ACC112 (cell line): ENCODE results near the gene CENPX.

Experiments used
- H2AFZ ChIP-seq: fragments of 200-600 bp; sonication (generic); one replicate; pipeline ENCODE4 v1.6.0; 2017; ENCODE audit warnings: antibody characterized with exemption, low read length; ENCODE audit not compliant: unreplicated experiment
- H3K27ac ChIP-seq: fragments of 200-600 bp; sonication (generic); 2 replicates; pipeline ENCODE4 v1.5.1; 2014; ENCODE audit warnings: low read depth, mild to moderate bottlenecking, antibody characterized with exemption, low read length, moderate library complexity
- H3K27me3 ChIP-seq: fragments of 200-600 bp; sonication (generic); 2 replicates; pipeline ENCODE4 v1.6.1; 2014; ENCODE audit warnings: mild to moderate bottlenecking, antibody characterized with exemption, low read length, moderate library complexity, mixed read lengths; ENCODE audit not compliant: insufficient read depth
- H3K36me3 ChIP-seq: fragments of 200-600 bp; sonication (generic); 2 replicates; pipeline ENCODE4 v1.6.1; 2016; ENCODE audit warnings: mild to moderate bottlenecking, antibody characterized with exemption, low read length, moderate library complexity, mixed read lengths; ENCODE audit not compliant: insufficient read depth
- H3K4me1 ChIP-seq: fragments of 200-600 bp; sonication (generic); one replicate; pipeline ENCODE4 v1.6.1; 2016; ENCODE audit warnings: low read length, mixed read lengths; ENCODE audit not compliant: insufficient read depth, unreplicated experiment, control insufficient read depth
- H3K4me3 ChIP-seq: fragments of 200-600 bp; sonication (generic); 2 replicates; pipeline ENCODE4 v1.5.1; 2014; ENCODE audit warnings: mild to moderate bottlenecking, low read depth, low read length
- H3K79me2 ChIP-seq: fragments of 200-600 bp; sonication (generic); one replicate; pipeline ENCODE4 v1.6.0; 2016; ENCODE audit warnings: low read length; ENCODE audit not compliant: control insufficient read depth, unreplicated experiment, insufficient read depth

Gene CENPX

GRCh38 chr17:82015311-82015971 lies 7.2 kb downstream of the CENPX start:
- Histone ChIP-seq H3K27ac (no peak overlapping the region), H2AFZ (no peak overlapping the region), H3K36me3 (no peaks in the 10 kb centered on the region), H3K4me1 (no peaks in the 10 kb centered on the region), H3K79me2 (no peaks in the 10 kb centered on the region), H3K27me3 (no peaks in the 10 kb centered on the region), H3K4me3 (no peak overlapping the region)

GRCh38 chr17:82014971-82015310 lies 7.7 kb downstream of the CENPX start:
- no peaks in the 10 kb centered on the region for H3K4me1 ChIP-seq
- no peaks in the 10 kb centered on the region for H3K36me3 ChIP-seq
- H3K27ac ChIP-seq = no peak overlapping the region
- no peaks in the 10 kb centered on the region for H3K79me2 ChIP-seq
- no peak overlapping the region for H3K4me3 ChIP-seq
- no peak overlapping the region for H2AFZ ChIP-seq
- H3K27me3 ChIP-seq = no peaks in the 10 kb centered on the region

GRCh38 chr17:82014432-82014831 lies 8.2 kb downstream of the CENPX start:
- no peak overlapping the region for H3K27ac ChIP-seq
- H3K27me3 ChIP-seq = no peaks in the 10 kb centered on the region
- H3K4me3 ChIP-seq = no peak overlapping the region
- H2AFZ ChIP-seq = no peak overlapping the region
- no peaks in the 10 kb centered on the region for H3K79me2 ChIP-seq
- H3K4me1 ChIP-seq = no peaks in the 10 kb centered on the region
- no peaks in the 10 kb centered on the region for H3K36me3 ChIP-seq

- no peaks in the 10 kb centered on the region for H3K27me3 ChIP-seq
- no peak overlapping the region for H2AFZ ChIP-seq
- H3K79me2 ChIP-seq = no peaks in the 10 kb centered on the region
- no peaks in the 10 kb centered on the region for H3K4me1 ChIP-seq
- H3K4me3 ChIP-seq = no peak overlapping the region
- H3K27ac ChIP-seq = no peak overlapping the region
- no peaks in the 10 kb centered on the region for H3K36me3 ChIP-seq
These were observed 8.8 kb downstream of the CENPX start for GRCh38 chr17:82013772-82014321.

- no peaks in the 10 kb centered on the region for H3K27me3 ChIP-seq
- no peak overlapping the region for H3K27ac ChIP-seq
- no peaks in the 10 kb centered on the region for H3K36me3 ChIP-seq
- H3K4me3 ChIP-seq = no peak overlapping the region
- H3K4me1 ChIP-seq = no peaks in the 10 kb centered on the region
- no peak overlapping the region for H2AFZ ChIP-seq
- H3K79me2 ChIP-seq = no peaks in the 10 kb centered on the region
These were observed 9.3 kb downstream of the CENPX start for GRCh38 chr17:82013341-82013740.

GRCh38 chr17:82012640-82013295 lies 9.9 kb downstream of the CENPX start:
- Histone ChIP-seq H3K4me1 (no peaks in the 10 kb centered on the region), H2AFZ (no peak overlapping the region), H3K79me2 (no peaks in the 10 kb centered on the region), H3K27me3 (no peaks in the 10 kb centered on the region), H3K4me3 (no peak overlapping the region), H3K36me3 (no peaks in the 10 kb centered on the region), H3K27ac (no peak overlapping the region)

GRCh38 chr17:82012261-82012639 lies 10.4 kb downstream of the CENPX start:
- Histone ChIP-seq H3K27ac (no peak overlapping the region), H3K4me3 (no peak overlapping the region), H3K79me2 (no peaks in the 10 kb centered on the region), H3K36me3 (no peaks in the 10 kb centered on the region), H2AFZ (no peak overlapping the region), H3K27me3 (no peaks in the 10 kb centered on the region), H3K4me1 (no peaks in the 10 kb centered on the region)

GRCh38 chr17:82011617-82012187 lies 11.0 kb downstream of the CENPX start:
- H3K4me1 ChIP-seq = peaks cover 3% of the 10 kb centered on the region
- H3K79me2 ChIP-seq = no peaks in the 10 kb centered on the region
- no peak overlapping the region for H3K27ac ChIP-seq
- H2AFZ ChIP-seq = no peak overlapping the region
- H3K4me3 ChIP-seq = no peak overlapping the region
- H3K36me3 ChIP-seq = no peaks in the 10 kb centered on the region
- no peaks in the 10 kb centered on the region for H3K27me3 ChIP-seq

- no peak overlapping the region for H3K4me3 ChIP-seq
- no peak overlapping the region for H2AFZ ChIP-seq
- no peaks in the 10 kb centered on the region for H3K79me2 ChIP-seq
- H3K27ac ChIP-seq = no peak overlapping the region
- H3K27me3 ChIP-seq = no peaks in the 10 kb centered on the region
- no peaks in the 10 kb centered on the region for H3K36me3 ChIP-seq
- peaks cover 10% of the 10 kb centered on the region for H3K4me1 ChIP-seq
These were observed 11.8 kb downstream of the CENPX start for GRCh38 chr17:82010575-82011525.

- Histone ChIP-seq H3K79me2 (no peaks in the 10 kb centered on the region), H3K4me3 (no peak overlapping the region), H2AFZ (no peak overlapping the region), H3K27me3 (no peaks in the 10 kb centered on the region), H3K4me1 (peaks cover 24% of the 10 kb centered on the region), H3K36me3 (no peaks in the 10 kb centered on the region), H3K27ac (no peak overlapping the region)
These were observed 13.3 kb downstream of the CENPX start for GRCh38 chr17:82009413-82009812.
